PC-9 (cell line): ENCODE results near the gene SSR1. TPM values are rescaled to one million over a fixed set of nuclear protein-coding genes. Genes with fewer than 3 reads are reported as not detected.
A peak's percentile ranks its signal among the peaks of the same experiment; 100 is the strongest.

Experiments
- BruUV-seq: library from RNA; stranded (reverse); fragments of 400-500 nt; replicated peaks from 2 replicates; lab custom pipeline; 2021; lab: Mats Ljungman, UMichigan
- CTCF ChIA-PET: fragments of 300-600 bp; sonication (Branson Sonifier 250); formaldehyde crosslinking; loops from one replicate; lab custom pipeline; 2022; ENCODE audit warnings: antibody characterized with exemption; lab: Charles Lee
- POLR2A ChIA-PET: fragments of 300-600 bp; sonication (Branson Sonifier 250); formaldehyde crosslinking; loops from one replicate; lab custom pipeline; 2022; ENCODE audit warnings: antibody characterized with exemption; ENCODE audit not compliant: unreplicated experiment; lab: Charles Lee
- DNase-seq, 2 experiments: peaks; one replicate each; pipeline versions ENCODE4 v3.0.0 to v3.0.0-alpha.2; 2015 to 2022; ENCODE audit warnings: mixed read lengths in 1 of 2
- H2AFZ ChIP-seq: fragments of 200-600 bp; sonication (generic); 2 replicates; pipeline ENCODE4 v1.8.1; 2017; ENCODE audit warnings: antibody characterized with exemption
- H3F3A ChIP-seq: fragments of 200-600 bp; sonication (generic); 2 replicates; pipeline ENCODE4 v1.8.1; 2017; ENCODE audit warnings: antibody characterized with exemption, mild to moderate bottlenecking, low read depth; ENCODE audit not compliant: insufficient read depth
- H3K27ac ChIP-seq: fragments of 200-600 bp; sonication (generic); 2 replicates; pipeline ENCODE4 v1.6.1; 2016; ENCODE audit warnings: mixed run types
- H3K27me3 ChIP-seq: fragments of 200-600 bp; sonication (generic); 2 replicates; pipeline ENCODE4 v1.6.1; 2016; ENCODE audit warnings: low read depth, mixed run types; ENCODE audit not compliant: insufficient read depth
- H3K36me3 ChIP-seq: fragments of 200-600 bp; sonication (generic); 2 replicates; pipeline ENCODE4 v1.6.1; 2016; ENCODE audit warnings: low read depth, mixed run types
- H3K4me1 ChIP-seq: fragments of 200-600 bp; sonication (generic); replicated peaks from 2 replicates; pipeline ENCODE4 v1.6.1; 2016; ENCODE audit warnings: mixed run types; ENCODE audit not compliant: insufficient read depth
- H3K4me2 ChIP-seq: fragments of 200-600 bp; sonication (generic); 2 replicates; pipeline ENCODE4 v1.6.1; 2017; ENCODE audit warnings: mixed run types
- H3K4me3 ChIP-seq: fragments of 200-600 bp; sonication (generic); 2 replicates; pipeline ENCODE4 v1.6.1; 2016; ENCODE audit warnings: mixed run types
- H3K79me2 ChIP-seq: fragments of 200-600 bp; sonication (generic); 2 replicates; pipeline ENCODE4 v1.6.1; 2017; ENCODE audit warnings: low read depth, mixed run types
- H3K9me2 ChIP-seq: fragments of 200-600 bp; sonication (generic); 2 replicates; pipeline ENCODE4 v1.8.1; 2017; ENCODE audit warnings: mild to moderate bottlenecking; ENCODE audit not compliant: insufficient read depth
- H3K9me3 ChIP-seq: fragments of 200-600 bp; sonication (generic); 2 replicates; pipeline ENCODE4 v1.8.1; 2016; ENCODE audit warnings: low read depth; ENCODE audit not compliant: insufficient read depth
- H4K20me1 ChIP-seq: fragments of 200-600 bp; sonication (generic); 2 replicates; pipeline ENCODE4 v1.8.1; 2017; ENCODE audit not compliant: insufficient read depth
- CTCF ChIP-seq: fragments of 200-600 bp; sonication (generic); conservative IDR thresholded peaks from 2 replicates; pipeline ENCODE4 v1.6.1; 2017; ENCODE audit warnings: mixed run types, antibody characterized with exemption, mild to moderate bottlenecking, moderate library complexity
- EZH2 ChIP-seq: fragments of 200-600 bp; sonication (generic); IDR thresholded peaks from 2 replicates; pipeline ENCODE4 v1.8.0; 2017; ENCODE audit warnings: antibody characterized with exemption, low read depth
- intact Hi-C: fragments of 100-400 bp; cut with micrococcal nuclease; formaldehyde crosslinking; loops from one replicate; pipeline ENCODE4 v1.10.0; 2022; ENCODE audit not compliant: unreplicated experiment
- total RNA-seq: library from RNA; stranded (reverse); gene quantifications from 2 replicates; pipeline ENCODE4 v1.2.3, GENCODE V29; 2021

SSR1 gene
- total RNA-seq, 1 experiment from 2014 or later, result 118 TPM

GRCh38 chr6:7314414-7314813 lies 1.4 kb upstream of the SSR1 start:
- ChIA-PET CTCF (no interaction called here), POLR2A (interaction anchor here (0.7 to 1.0 kb wide), 2 partner anchors 457 to 1695 kb away, joined by 3 read pairs; no protein-coding TSS in a partner anchor)
- Histone ChIP-seq H3K4me3 (peak overlapping the region; percentile 94; the same call in 1 of the 2 replicates), H2AFZ (no peak overlapping the region; the same call in 1 of the 2 replicates), H3K4me1 (peaks cover 22% of the 10 kb centered on the region), H3K4me2 (peak overlapping the region; percentile 98), H3K9me2 (no peaks in the 10 kb centered on the region), H3K79me2 (peaks cover 36% of the 10 kb centered on the region), H3F3A (peaks cover 10% of the 10 kb centered on the region; the same call in 1 of the 2 replicates), H3K9me3 (no peaks in the 10 kb centered on the region), H3K36me3 (no peaks in the 10 kb centered on the region), H4K20me1 (peaks cover 8% of the 10 kb centered on the region; the same call in 1 of the 2 replicates), H3K27me3 (no peaks in the 10 kb centered on the region), H3K27ac (peak overlapping the region; percentile 97)
- intact Hi-C loops, result no loop called here
- DNase-seq, result no peak
- TF ChIP-seq CTCF (no peak), EZH2 (no peak)
- BruUV-seq, result no TSS peak

- peaks cover 8% of the 10 kb centered on the region; the same call in 1 of the 2 replicates for H4K20me1 ChIP-seq
- DNase-seq, result peak; percentile 61 to 73
- no peaks in the 10 kb centered on the region for H3K9me2 ChIP-seq
- H3K36me3 ChIP-seq, result no peaks in the 10 kb centered on the region
- peak overlapping the region; percentile 78 for H2AFZ ChIP-seq
- H3K4me3 ChIP-seq, result peak overlapping the region; percentile 94
- CTCF ChIA-PET, result no interaction called here
- H3K4me2 ChIP-seq, result peak overlapping the region; percentile 98
- no peaks in the 10 kb centered on the region for H3K9me3 ChIP-seq
- peaks cover 22% of the 10 kb centered on the region for H3K4me1 ChIP-seq
- H3F3A ChIP-seq, result peaks cover 10% of the 10 kb centered on the region; the same call in 1 of the 2 replicates
- TSS peak; percentile 99 for BruUV-seq
- POLR2A ChIA-PET, result interaction anchor here (1.0 to 1.8 kb wide), 2 partner anchors 76 to 1696 kb away, joined by 3 to 9 read pairs; partner anchors contain the start of genes CAGE1 and RIOK1
- peak overlapping the region; percentile 97 for H3K27ac ChIP-seq
- no peaks in the 10 kb centered on the region for H3K27me3 ChIP-seq
- intact Hi-C loops, result loop anchor here (1.0 to 2.0 kb wide), 4 partner anchors 34 to 301 kb away; partner anchors contain the start of genes CAGE1 and RIOK1
- H3K79me2 ChIP-seq, result peaks cover 43% of the 10 kb centered on the region
- TF ChIP-seq EZH2 (no peak), CTCF (no peak)
Measured at GRCh38 chr6:7313505-7314165, 636 bp upstream of the SSR1 start.

GRCh38 chr6:7311917-7312615 lies 933 bp downstream of the SSR1 start:
- H3K4me1 ChIP-seq, result peaks cover 22% of the 10 kb centered on the region
- no peaks in the 10 kb centered on the region for H3K27me3 ChIP-seq
- no peaks in the 10 kb centered on the region for H3K9me3 ChIP-seq
- H3K27ac ChIP-seq, result peak overlapping the region; percentile 97
- POLR2A ChIA-PET, result interaction anchor here (0.5 to 1.8 kb wide), 5 partner anchors 77 to 625 kb away, joined by 3 to 18 read pairs (median 5); partner anchors contain the start of genes CAGE1 and RIOK1
- intact Hi-C loops, result loop anchor here (2.0 kb wide), 2 partner anchors 231 to 303 kb away; no protein-coding TSS in a partner anchor
- H3F3A ChIP-seq, result peaks cover 10% of the 10 kb centered on the region; the same call in 1 of the 2 replicates
- H3K4me2 ChIP-seq, result peak overlapping the region; percentile 98
- CTCF ChIA-PET, result no interaction called here
- peaks cover 57% of the 10 kb centered on the region for H3K79me2 ChIP-seq
- no peaks in the 10 kb centered on the region for H3K9me2 ChIP-seq
- peaks cover 6% of the 10 kb centered on the region; the same call in 1 of the 2 replicates for H3K36me3 ChIP-seq
- no TSS peak for BruUV-seq
- no peak for DNase-seq
- H4K20me1 ChIP-seq, result peaks cover 11% of the 10 kb centered on the region; the same call in 1 of the 2 replicates
- H2AFZ ChIP-seq, result 0 out of 2 replicates have a peak overlapping the region, but pooled peaks have one; percentile 68
- TF ChIP-seq EZH2, result no peak
- TF ChIP-seq CTCF, result no peak
- peak overlapping the region; percentile 94 for H3K4me3 ChIP-seq
